GM21423 (cell line): ENCODE data around the gene RAPGEF3.

ENCODE experiments used
- ATAC-seq: cut with Tn5 transposase; IDR thresholded peaks from one replicate; pipeline ENCODE4 v1.9.1; 2021; ENCODE audit warnings: mild to moderate bottlenecking, moderate library complexity; ENCODE audit not compliant: unreplicated experiment

RAPGEF3 gene

DNA sequence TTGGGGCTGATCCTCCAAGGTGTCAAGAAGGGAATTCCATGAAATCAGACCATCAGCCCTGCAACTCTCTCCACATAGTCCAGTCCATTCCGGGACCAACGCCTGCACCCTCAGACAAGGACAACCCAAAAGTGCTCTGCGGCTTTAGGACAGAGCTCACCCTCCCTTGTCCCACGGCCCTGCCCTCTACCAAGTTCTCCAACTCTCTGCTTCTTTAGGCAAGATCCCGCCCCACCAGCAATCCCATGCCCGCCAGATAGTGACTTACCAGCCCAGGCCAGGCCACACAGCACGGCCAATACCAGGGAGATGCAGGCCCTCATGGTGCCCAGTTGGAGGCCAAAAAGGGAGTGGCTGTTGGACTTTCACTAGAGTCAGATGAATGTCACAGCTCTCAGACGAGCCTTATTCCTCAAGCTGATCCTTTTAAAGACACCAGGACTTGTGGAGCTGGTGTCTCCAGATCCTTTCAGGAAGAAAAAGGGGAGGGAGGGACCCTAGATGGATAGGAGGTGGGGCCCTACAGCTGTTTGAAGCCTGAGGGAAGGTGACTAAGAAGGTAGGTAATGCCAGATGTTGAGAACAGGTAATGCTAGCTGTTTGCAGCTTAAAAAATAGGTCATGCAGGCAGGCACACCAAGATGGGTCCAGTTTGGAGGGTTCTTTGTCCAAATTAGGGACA is 33.4 kb downstream of the RAPGEF3 start, which contains the start of gene ENDOU:
Gene ENDOU (minus strand): TSS at position 400 of the 682 bp plus-strand sequence. CDS start 77 bp downstream, at position 323.
- ATAC-seq: no peak

DNA sequence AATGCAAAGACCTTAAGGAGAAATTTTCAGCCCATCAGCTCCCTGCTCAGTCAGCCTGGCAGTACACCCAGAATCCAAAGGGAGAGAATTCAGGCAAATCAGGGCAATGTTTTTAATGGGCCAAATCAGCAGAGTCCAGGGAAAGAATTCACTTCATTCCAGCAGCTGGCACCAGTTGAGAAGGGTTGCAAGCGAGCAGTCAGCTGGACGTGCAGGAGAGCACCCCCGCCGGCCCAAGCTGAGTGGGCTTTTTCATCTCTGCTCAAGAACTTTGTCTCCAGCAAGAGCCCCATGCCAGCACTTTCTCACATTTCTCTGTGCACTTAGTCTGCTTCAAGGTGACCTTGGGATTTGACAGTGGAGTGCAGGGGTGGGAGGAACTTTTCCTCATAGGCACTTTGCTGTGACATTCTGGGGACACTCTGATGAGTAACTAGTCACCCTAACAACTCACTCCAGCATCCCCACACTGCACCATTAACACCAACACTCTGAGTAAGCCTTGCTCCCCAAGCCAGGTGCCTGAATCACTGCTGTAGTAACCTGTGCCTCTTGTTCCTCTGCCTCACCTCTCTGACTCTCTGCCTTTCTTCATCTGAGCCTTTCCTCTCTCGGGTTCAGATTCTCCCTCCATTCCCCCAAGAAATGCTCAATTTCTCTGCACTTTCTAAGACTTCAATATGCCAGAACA is 35.6 kb downstream of the RAPGEF3 start:
- no peak for ATAC-seq

- ATAC-seq: no peak
Measured at GRCh38 chr12:47722136-47722834, 36.4 kb downstream of the RAPGEF3 start.

- ATAC-seq: no peak
Measured at GRCh38 chr12:47721431-47721973, 37.2 kb downstream of the RAPGEF3 start.

GRCh38 chr12:47718531-47718930 is 40.1 kb downstream of the RAPGEF3 start:
- no peak for ATAC-seq

GRCh38 chr12:47717443-47718193 is 41.1 kb downstream of the RAPGEF3 start:
- no peak for ATAC-seq

- ATAC-seq: no peak
Measured at GRCh38 chr12:47717046-47717442, 41.6 kb downstream of the RAPGEF3 start.

GRCh38 chr12:47715877-47716548 is 42.7 kb downstream of the RAPGEF3 start:
- ATAC-seq: no peak

GRCh38 chr12:47715393-47715876 is 43.2 kb downstream of the RAPGEF3 start:
- peak; percentile 69 for ATAC-seq

- peak; percentile 6 for ATAC-seq
Measured at GRCh38 chr12:47714826-47715386, 43.8 kb downstream of the RAPGEF3 start.

GRCh38 chr12:47712171-47712570 is 46.5 kb downstream of the RAPGEF3 start:
- ATAC-seq: no peak

DNA sequence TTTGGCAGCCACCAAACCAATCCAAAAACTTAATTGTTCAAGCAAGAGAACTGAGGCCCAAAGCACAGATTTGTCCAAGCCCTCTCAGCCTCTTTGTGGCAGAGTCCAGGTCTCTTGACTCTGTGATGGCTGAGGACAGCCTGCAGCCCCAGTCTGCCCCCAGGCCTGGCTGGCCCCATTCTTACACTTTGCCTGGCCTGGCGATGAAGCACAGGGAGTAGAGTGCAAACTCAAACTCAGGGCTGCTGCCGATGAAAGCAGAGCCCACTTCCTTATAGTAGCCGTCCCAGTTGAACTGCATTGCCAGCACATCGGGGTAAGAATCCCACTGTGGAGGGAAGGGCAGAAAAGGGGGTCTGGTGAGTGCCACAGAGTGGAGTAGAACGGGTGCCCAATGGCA is 47.2 kb downstream of the RAPGEF3 start:
- ATAC-seq: no peak

DNA sequence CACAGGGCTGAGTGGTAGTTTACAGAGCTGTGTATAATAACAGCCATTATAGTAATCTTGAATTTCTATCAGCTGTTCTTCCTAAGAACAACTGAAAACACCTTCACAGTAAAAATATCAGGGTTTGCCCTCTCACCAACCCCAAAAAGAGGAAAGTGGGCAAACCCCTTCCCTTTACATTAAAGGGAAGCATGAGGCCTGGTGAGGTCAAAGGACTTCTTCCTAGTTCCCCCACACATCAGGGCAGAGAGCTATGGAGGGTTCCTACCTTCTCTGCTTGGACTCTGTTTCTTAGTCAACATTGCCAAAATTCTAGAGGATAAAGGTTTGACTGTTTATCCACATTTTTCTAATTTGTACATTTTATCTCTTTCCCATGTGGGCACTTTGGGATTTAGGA is 48.4 kb downstream of the RAPGEF3 start:
- no peak for ATAC-seq

GRCh38 chr12:47709671-47710070 is 49.0 kb downstream of the RAPGEF3 start:
- no peak for ATAC-seq

GRCh38 chr12:47709237-47709636 is 49.4 kb downstream of the RAPGEF3 start:
- ATAC-seq: no peak

DNA sequence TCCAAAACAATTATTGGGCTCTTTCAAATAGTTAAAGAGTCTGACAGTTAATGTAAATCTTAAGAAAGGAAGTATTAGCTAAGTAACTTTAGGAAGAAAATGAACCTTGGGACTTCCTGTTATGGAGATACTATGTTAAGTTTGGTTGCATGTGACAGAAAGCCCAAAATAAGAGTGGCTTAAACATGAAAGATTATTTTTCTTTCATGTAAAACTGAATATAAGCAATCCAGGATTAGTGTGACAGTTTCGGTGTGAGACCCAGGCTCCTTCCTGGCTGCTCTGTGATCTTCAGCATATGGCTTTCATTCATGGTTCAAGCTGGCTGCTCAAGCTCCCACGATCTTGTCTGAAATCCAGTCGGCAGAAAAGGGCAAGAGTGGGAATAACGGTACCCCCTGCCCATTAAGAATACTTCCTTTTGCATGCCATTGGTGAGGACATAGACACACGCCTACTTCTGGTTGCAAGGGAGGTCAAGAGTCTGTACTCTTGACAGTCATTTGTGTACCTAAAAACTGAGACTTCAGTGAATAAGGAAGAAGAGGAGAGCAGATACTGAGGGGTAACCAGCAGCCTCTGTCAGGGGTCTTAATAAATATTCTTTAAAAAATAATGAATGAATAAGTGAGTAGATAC is 50.7 kb downstream of the RAPGEF3 start:
- no peak for ATAC-seq

DNA sequence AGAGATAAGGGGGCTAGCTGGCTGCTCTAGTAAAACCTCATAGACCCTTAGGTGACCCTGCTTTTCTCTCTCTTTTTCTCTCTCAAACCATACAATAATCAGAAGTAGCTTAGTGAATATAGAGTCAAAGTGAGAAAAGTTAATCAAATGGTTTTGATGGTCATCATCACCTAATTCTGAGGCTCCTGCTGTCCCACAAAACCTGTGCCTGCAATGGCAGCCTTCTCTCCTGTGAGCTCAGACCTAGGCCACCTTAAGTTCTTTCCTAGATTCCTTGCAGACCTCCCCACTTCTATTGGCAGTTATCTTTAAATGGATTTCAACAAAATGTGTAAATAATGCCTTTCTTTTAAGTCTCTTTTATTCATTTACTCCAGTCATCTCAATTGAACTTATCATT is 51.3 kb downstream of the RAPGEF3 start:
- ATAC-seq: no peak

- ATAC-seq: peak; percentile 78
Measured at GRCh38 chr12:47705566-47706425, 52.9 kb downstream of the RAPGEF3 start, which contains the start of gene RPAP3. Gene RPAP3, minus strand, starts transcription at chr12:47706030. Its CDS starts 3,190 bp downstream, at chr12:47702840.
